ENCODE measurements around the gene ADCYAP1R1. TPM values are rescaled to one million over a fixed set of nuclear protein-coding genes. Genes with fewer than 3 reads are reported as not detected.

ADCYAP1R1 gene
- total and polyA plus RNA-seq, 2 of the 8 experiments (the other 6 are each of a cell fraction or from before 2014, with no cell fraction given): 14.4 to 14.6 TPM

GRCh38 chr7:31160941-31161340 lies 108.8 kb downstream of the ADCYAP1R1 start:
- no peaks in the 10 kb centered on the region for H3K79me2 ChIP-seq (ENCODE audit: control insufficient read depth in 1 of 2, insufficient read depth in 2 of 2, low read length in 2 of 2)
- H4K5ac ChIP-seq (ENCODE audit: insufficient read length, low read depth, low read length): no peak overlapping the region
- H3K56ac ChIP-seq (replicated peaks; ENCODE audit: insufficient read length, low read depth, low read length): no peak overlapping the region
- no peak overlapping the region for H2BK15ac ChIP-seq (ENCODE audit: low read length)
- no peak overlapping the region for H2AK5ac ChIP-seq (ENCODE audit: low read depth, low read length)
- H3K4me1 ChIP-seq (replicated peaks in 1 of 4; ENCODE audit: control insufficient read depth in 3 of 4, insufficient read depth in 4 of 4, low read length in 3 of 4): peaks cover 0 to 3% (median 0%) of the 10 kb centered on the region in 4 experiments; a peak in 1 of 7 replicates
- H3K18ac ChIP-seq (ENCODE audit: extremely low read depth, low read length): no peak overlapping the region
- H3K27ac ChIP-seq (ENCODE audit: low read depth, low read length): no peak overlapping the region
- H3K9ac ChIP-seq (replicated peaks in 1 of 4; ENCODE audit: extremely low read depth in 1 of 4, low read depth in 3 of 4, low read length in 3 of 4): no peak overlapping the region
- CTCF ChIA-PET (ENCODE audit: partially characterized antibody): interaction anchor here (1.0 to 1.6 kb wide), 5 partner anchors 15 to 211 kb away, joined by 3 to 5 read pairs (median 4); no protein-coding TSS in a partner anchor
- no peak overlapping the region for H4K91ac ChIP-seq (replicated peaks; ENCODE audit: insufficient read length, low read length)
- peak overlapping the region; percentile 12; the same call in 1 of the 2 replicates for H2AFZ ChIP-seq (ENCODE audit: low read length)
- POLR2A ChIA-PET (ENCODE audit: partially characterized antibody): no interaction called here
- no peaks in the 10 kb centered on the region for H4K20me1 ChIP-seq (replicated peaks in 1 of 2; ENCODE audit: control insufficient read depth in 1 of 2, insufficient read depth in 2 of 2, low read length in 2 of 2)
- no peak overlapping the region for H4K8ac ChIP-seq (ENCODE audit: extremely low read depth, insufficient read depth, low read length)
- no peak for DNase-seq (ENCODE audit: low read depth in 1 of 2, low spot score in 2 of 2)
- no peaks in the 10 kb centered on the region for H3K9me3 ChIP-seq (ENCODE audit: insufficient read depth in 2 of 2, low read depth in 1 of 2, low read length in 1 of 2)
- H2BK120ac ChIP-seq (replicated peaks; ENCODE audit: low read depth, low read length): no peak overlapping the region
- H3K79me1 ChIP-seq (ENCODE audit: low read depth, low read length): no peaks in the 10 kb centered on the region
- H2BK20ac ChIP-seq (ENCODE audit: low read length): no peak overlapping the region
- no peak overlapping the region for H3K14ac ChIP-seq (ENCODE audit: insufficient read length)
- TF ChIP-seq SRF (IDR thresholded peaks at IDR 0.05; ENCODE audit: low read depth, low read length) (no peak), ZNF274 (IDR thresholded peaks at IDR 0.05; ENCODE audit: borderline replicate concordance, extremely low read depth, low read length) (no peak), MAFK (IDR thresholded peaks at IDR 0.05; ENCODE audit: low read depth, low read length) (no peak), RNF2 (IDR thresholded peaks at IDR 0.05; ENCODE audit: borderline replicate concordance, low read depth, low read length, missing control alignments, poor library complexity, severe bottlenecking) (no peak), YY1 (IDR thresholded peaks at IDR 0.05; ENCODE audit: low read depth, low read length) (no peak), BACH1 (IDR thresholded peaks at IDR 0.05; ENCODE audit: low read length) (no peak), CHD2 (IDR thresholded peaks at IDR 0.05; ENCODE audit: low read length) (no peak), RAD21 (IDR thresholded peaks at IDR 0.05 in 1 of 2, conservative IDR thresholded peaks at IDR 0.05 in 1 of 2; ENCODE audit: low read depth in 2 of 2, low read length in 2 of 2) (no peak)
- 92% methylated on average over 5 of the region's 5 CpGs; no CpG with 5 or more reads in 1 of the 2 experiments for WGBS, 2 experiments (ENCODE audit: extremely low coverage in 1 of 2, insufficient coverage in 1 of 2, insufficient read length in 1 of 2, insufficient replicate concordance in 2 of 2, low coverage in 1 of 2, low lambda C conversion rate in 2 of 2, missing lambda C conversion rate in 1 of 2)
- no peak overlapping the region for H2BK5ac ChIP-seq (ENCODE audit: low read depth, low read length)
- no peaks in the 10 kb centered on the region for H3K23me2 ChIP-seq (ENCODE audit: low read depth, low read length)
- H3K36me3 ChIP-seq (ENCODE audit: control insufficient read depth in 2 of 4, insufficient read depth in 4 of 4, low read length in 3 of 4): no peaks in the 10 kb centered on the region
- H3K4me2 ChIP-seq (ENCODE audit: insufficient read depth in 1 of 2, low read depth in 2 of 2, low read length in 2 of 2): no peak overlapping the region
- no peak overlapping the region for H2BK12ac ChIP-seq (ENCODE audit: low read depth, low read length)
- no peak overlapping the region for H3K4me3 ChIP-seq (ENCODE audit: extremely low read depth in 1 of 4, insufficient read depth in 2 of 4, low read depth in 3 of 4, low read length in 4 of 4)
- no peak overlapping the region for H3K23ac ChIP-seq (ENCODE audit: insufficient read length)
- FAIRE-seq: no peak
- H3K4ac ChIP-seq (replicated peaks; ENCODE audit: insufficient read length, low read depth, low read length): no peak overlapping the region
- H3K27me3 ChIP-seq (replicated peaks in 1 of 4; ENCODE audit: control insufficient read depth in 3 of 4, extremely low read depth in 1 of 4, insufficient read depth in 3 of 4, low read length in 3 of 4): no peaks in the 10 kb centered on the region
